IPS DF 6.9 (cell line): ENCODE measurements around the gene MAML2.

Experiments
- DNase-seq: peaks from one replicate; pipeline ENCODE4 v3.0.0-alpha.2; 2013; ENCODE audit warnings: low read depth, low spot score
- H3K27ac ChIP-seq: one replicate; pipeline ENCODE4 v1.5.1; 2013; ENCODE audit warnings: low read length, control low read depth
- H3K27me3 ChIP-seq: 2 replicates; pipeline ENCODE4 v1.6.1; 2013; ENCODE audit warnings: mild to moderate bottlenecking, low read length; ENCODE audit not compliant: control insufficient read depth, insufficient read depth
- H3K36me3 ChIP-seq: 2 replicates; pipeline ENCODE4 v1.6.1; 2013; ENCODE audit warnings: low read length; ENCODE audit not compliant: control insufficient read depth, insufficient read depth
- H3K4me1 ChIP-seq: 2 replicates; pipeline ENCODE4 v1.6.1; 2013; ENCODE audit warnings: low read length; ENCODE audit not compliant: control insufficient read depth, insufficient read depth
- H3K4me3 ChIP-seq: 2 replicates; pipeline ENCODE4 v1.5.1; 2013; ENCODE audit warnings: mild to moderate bottlenecking, low read length
- H3K9me3 ChIP-seq: 2 replicates; pipeline ENCODE4 v1.6.1; 2013; ENCODE audit warnings: low read length, inconsistent platforms; ENCODE audit not compliant: control insufficient read depth, insufficient read depth
- whole genome bisulfite sequencing: extraction: QIAGEN DNeasy Blood & Tissue Kit; methylation state at CpG from one replicate; pipeline ENCODE4 v1.1.7; 2013; ENCODE audit warnings: mixed read lengths, missing lambda C conversion rate; ENCODE audit not compliant: insufficient read length, insufficient coverage; 5-methylcytosine and 5-hydroxymethylcytosine counted together

Gene MAML2

DNA sequence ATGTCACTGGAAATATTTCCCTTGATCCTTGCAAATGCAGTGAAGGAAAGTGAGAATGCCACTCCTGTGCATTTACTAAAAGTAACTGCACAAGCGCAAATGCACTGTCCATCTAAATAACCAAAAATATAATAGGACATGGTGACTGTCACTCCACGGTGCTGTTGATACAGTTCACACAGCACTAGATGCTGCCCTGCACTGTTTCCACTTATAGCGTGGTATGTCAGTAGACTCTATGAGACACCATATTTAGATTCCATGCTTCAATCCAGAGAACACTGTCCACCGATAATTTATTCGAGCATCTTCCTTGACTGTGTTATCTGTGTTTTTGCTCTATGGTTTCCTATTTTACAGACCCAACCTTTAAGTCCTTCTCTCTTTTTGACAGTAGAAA lies 125.8 kb downstream of the MAML2 start:
- peaks cover 2% of the 10 kb centered on the region; the same call in 1 of the 2 replicates for H3K4me1 ChIP-seq
- H3K27me3 ChIP-seq, result no peaks in the 10 kb centered on the region
- WGBS, result no CpG with 5 or more reads among the region's 5 CpGs
- H3K9me3 ChIP-seq, result no peaks in the 10 kb centered on the region
- H3K27ac ChIP-seq, result no peak overlapping the region
- H3K4me3 ChIP-seq, result no peak overlapping the region
- DNase-seq, result no peak
- H3K36me3 ChIP-seq, result no peaks in the 10 kb centered on the region

DNA sequence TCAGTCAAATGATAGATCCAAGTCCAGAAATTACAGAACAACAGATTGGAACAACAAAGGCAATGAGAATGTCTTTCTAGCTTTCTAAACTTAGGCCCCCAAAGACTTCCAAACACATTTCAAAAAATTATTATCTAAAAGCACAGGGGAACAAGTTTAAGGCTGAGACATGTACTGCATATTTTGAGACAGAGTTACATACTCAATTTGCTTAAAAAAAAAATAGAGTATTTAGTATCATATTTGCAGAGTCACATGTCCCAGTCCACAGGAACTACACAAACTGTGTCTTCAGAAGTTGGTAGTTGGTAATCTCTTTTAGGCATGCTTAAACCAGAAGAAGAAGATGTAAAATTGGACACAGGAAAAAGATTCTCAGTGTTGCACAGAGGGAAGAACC lies 127.2 kb downstream of the MAML2 start:
- no peak overlapping the region for H3K4me3 ChIP-seq
- no peak overlapping the region for H3K27ac ChIP-seq
- no peaks in the 10 kb centered on the region for H3K36me3 ChIP-seq
- DNase-seq, result no peak
- peaks cover 2% of the 10 kb centered on the region; the same call in 1 of the 2 replicates for H3K4me1 ChIP-seq
- no peaks in the 10 kb centered on the region for H3K27me3 ChIP-seq
- no peaks in the 10 kb centered on the region for H3K9me3 ChIP-seq

DNA sequence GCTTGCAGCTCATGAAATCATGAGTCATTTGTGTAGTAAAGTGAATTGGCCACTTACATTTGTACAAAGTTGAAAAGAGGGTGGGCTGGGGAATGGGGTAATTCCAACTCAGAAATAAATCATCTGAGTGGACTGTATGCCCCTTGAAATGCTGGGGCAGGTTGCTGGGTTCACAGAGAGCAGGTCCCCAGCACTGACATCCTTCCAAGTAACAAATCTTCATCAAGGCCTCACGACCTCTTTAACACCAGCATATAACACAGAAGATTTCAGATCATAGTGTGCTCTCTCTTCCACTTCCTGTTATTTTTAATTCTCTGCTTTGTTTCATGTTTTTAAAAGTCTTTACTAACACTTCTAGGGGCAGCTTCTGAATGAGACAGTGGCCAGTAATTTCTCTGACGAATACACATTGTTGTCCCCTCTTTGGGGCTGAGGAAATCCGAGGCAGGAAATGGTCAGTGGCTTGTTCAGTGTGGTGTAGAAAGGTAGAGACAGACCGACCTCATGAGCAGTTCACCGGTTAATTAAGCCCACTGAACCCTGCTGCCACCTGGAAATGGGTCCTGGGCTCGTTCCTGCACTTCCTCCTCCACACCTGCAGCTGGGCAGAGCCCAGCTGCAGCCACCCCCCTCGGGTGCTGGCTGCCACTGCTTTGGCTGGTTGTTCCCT lies 127.7 kb downstream of the MAML2 start:
- H3K36me3 ChIP-seq, result no peaks in the 10 kb centered on the region
- no peaks in the 10 kb centered on the region for H3K9me3 ChIP-seq
- H3K27me3 ChIP-seq, result no peaks in the 10 kb centered on the region
- H3K4me1 ChIP-seq, result peaks cover 2% of the 10 kb centered on the region; the same call in 1 of the 2 replicates
- H3K27ac ChIP-seq, result no peak overlapping the region
- no peak overlapping the region for H3K4me3 ChIP-seq
- no CpG with 5 or more reads among the region's 7 CpGs for WGBS
- no peak for DNase-seq

DNA sequence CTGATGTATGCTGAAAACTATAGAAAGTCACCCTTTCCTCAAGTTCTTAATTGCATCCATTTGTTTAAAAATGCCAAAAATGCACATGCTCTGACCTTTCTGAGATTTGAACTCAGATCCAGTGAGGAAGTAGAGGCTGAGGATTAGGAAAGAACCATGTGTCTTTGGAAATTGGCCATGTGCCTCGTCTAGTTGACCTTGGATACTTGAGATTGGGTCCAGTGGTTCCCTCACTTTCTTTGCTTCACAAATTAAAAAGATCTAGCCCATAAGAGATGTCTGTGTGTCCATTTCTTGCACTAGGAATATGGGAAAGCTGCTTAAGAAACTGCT lies 128.3 kb downstream of the MAML2 start:
- peaks cover 2% of the 10 kb centered on the region; the same call in 1 of the 2 replicates for H3K4me1 ChIP-seq
- H3K27ac ChIP-seq, result no peak overlapping the region
- H3K27me3 ChIP-seq, result no peaks in the 10 kb centered on the region
- H3K4me3 ChIP-seq, result no peak overlapping the region
- H3K36me3 ChIP-seq, result no peaks in the 10 kb centered on the region
- DNase-seq, result no peak
- H3K9me3 ChIP-seq, result no peaks in the 10 kb centered on the region
- no CpG with 5 or more reads among the region's 1 CpG for WGBS

- no peak for DNase-seq
- no peak overlapping the region for H3K27ac ChIP-seq
- H3K4me1 ChIP-seq, result peaks cover 2% of the 10 kb centered on the region; the same call in 1 of the 2 replicates
- H3K27me3 ChIP-seq, result no peaks in the 10 kb centered on the region
- no CpG with 5 or more reads among the region's 2 CpGs for whole genome bisulfite sequencing
- H3K4me3 ChIP-seq, result no peak overlapping the region
- H3K36me3 ChIP-seq, result no peaks in the 10 kb centered on the region
- H3K9me3 ChIP-seq, result no peaks in the 10 kb centered on the region
Observed at GRCh38 chr11:96213500-96213899, 129.5 kb downstream of the MAML2 start.

- Histone ChIP-seq H3K4me1 (peaks cover 2% of the 10 kb centered on the region; the same call in 1 of the 2 replicates), H3K27me3 (no peaks in the 10 kb centered on the region), H3K4me3 (no peak overlapping the region), H3K36me3 (no peaks in the 10 kb centered on the region), H3K27ac (no peak overlapping the region), H3K9me3 (no peaks in the 10 kb centered on the region)
- no CpG with 5 or more reads among the region's 2 CpGs for WGBS
- DNase-seq, result no peak
Observed at GRCh38 chr11:96211436-96211835, 131.6 kb downstream of the MAML2 start.

DNA sequence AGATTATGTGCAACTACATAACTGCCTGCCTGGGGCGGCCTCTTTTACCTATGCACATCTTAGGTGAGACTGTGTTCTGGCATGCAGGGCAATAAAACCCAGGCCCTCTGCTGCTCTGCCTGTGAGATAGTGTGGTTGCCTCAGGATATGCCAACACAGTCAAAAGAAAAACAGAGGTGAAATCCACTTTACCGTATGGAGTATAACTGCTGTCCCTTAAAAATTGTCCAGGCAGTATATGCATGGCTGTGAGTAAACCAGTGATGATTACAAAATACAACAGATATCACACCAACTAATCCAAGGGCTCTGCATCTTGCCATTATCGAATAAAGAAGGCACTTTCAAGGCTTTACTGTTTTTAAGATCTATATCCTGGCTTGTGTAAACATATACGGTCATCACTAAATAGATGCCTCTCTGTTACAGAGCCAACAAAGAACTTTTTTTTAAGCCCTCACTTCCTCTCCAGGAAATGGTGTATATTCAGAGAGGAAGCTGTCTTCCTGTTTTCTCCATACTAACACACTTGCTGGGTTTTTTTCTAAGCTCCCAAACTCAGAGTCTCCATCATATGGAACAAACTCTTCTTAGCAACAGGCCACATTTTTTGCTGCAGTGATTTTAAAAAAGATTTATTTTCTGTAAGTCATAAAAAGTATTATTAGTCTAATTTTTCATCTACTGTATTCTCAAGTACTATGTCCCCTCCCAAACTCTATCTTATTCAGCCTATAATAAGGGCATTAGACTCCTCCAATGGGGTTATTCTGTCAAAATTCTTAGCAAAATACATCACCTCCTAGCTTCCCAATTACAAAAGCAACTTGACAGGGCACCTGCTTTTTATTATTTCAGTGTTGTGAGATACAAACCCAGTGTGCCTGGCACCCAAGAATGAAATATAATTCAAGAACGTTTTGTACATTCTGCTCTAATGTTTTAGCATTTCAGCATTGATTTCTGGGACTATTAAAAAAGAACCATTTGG lies 135.2 kb downstream of the MAML2 start:
- DNase-seq, result no peak
- WGBS, result no CpG with 5 or more reads among the region's 5 CpGs
- Histone ChIP-seq H3K36me3 (no peaks in the 10 kb centered on the region), H3K27me3 (no peaks in the 10 kb centered on the region), H3K9me3 (no peaks in the 10 kb centered on the region), H3K27ac (no peak overlapping the region), H3K4me3 (no peak overlapping the region), H3K4me1 (peaks cover 2% of the 10 kb centered on the region; the same call in 1 of the 2 replicates)

- Histone ChIP-seq H3K4me1 (no peaks in the 10 kb centered on the region), H3K36me3 (no peaks in the 10 kb centered on the region), H3K9me3 (no peaks in the 10 kb centered on the region), H3K27ac (no peak overlapping the region), H3K27me3 (no peaks in the 10 kb centered on the region), H3K4me3 (no peak overlapping the region)
- DNase-seq, result no peak
- WGBS, result no CpG with 5 or more reads among the region's 2 CpGs
Observed at GRCh38 chr11:96206955-96207354, 136.0 kb downstream of the MAML2 start.

DNA sequence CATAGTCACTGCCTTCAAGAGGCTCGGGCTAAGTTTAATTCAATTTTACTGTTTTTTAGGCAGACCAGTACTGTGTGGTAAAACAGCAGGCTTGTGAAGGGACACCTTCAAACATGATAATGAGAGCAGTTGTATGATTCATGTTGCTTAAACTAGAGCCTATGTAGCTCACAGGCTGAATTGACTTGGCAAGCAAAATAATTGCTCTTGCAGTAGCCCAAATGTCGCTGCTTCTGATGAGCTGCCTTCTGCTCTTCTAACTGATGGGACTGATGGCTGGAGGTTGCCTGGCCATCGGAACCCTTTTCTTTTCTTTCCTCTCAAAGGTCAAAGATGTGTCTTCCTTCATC lies 137.6 kb downstream of the MAML2 start:
- Histone ChIP-seq H3K27me3 (no peaks in the 10 kb centered on the region), H3K4me1 (0 out of 2 replicates have a peak, but pooled peaks cover 2% of the 10 kb centered on the region), H3K27ac (no peak overlapping the region), H3K36me3 (no peaks in the 10 kb centered on the region), H3K4me3 (no peak overlapping the region), H3K9me3 (no peaks in the 10 kb centered on the region)
- no CpG with 5 or more reads among the region's 3 CpGs for whole genome bisulfite sequencing
- DNase-seq, result no peak

- H3K4me3 ChIP-seq, result no peak overlapping the region
- H3K36me3 ChIP-seq, result no peaks in the 10 kb centered on the region
- H3K4me1 ChIP-seq, result 0 out of 2 replicates have a peak, but pooled peaks cover 2% of the 10 kb centered on the region
- no peaks in the 10 kb centered on the region for H3K9me3 ChIP-seq
- no peak overlapping the region for H3K27ac ChIP-seq
- no CpG with 5 or more reads among the region's 5 CpGs for WGBS
- DNase-seq, result no peak
- H3K27me3 ChIP-seq, result no peaks in the 10 kb centered on the region
Observed at GRCh38 chr11:96204721-96205459, 138.1 kb downstream of the MAML2 start.
